GM06990 (cell line): Measurements from ENCODE around the gene MEN1.

ENCODE experiments used
- DNase-seq: peaks from one replicate; pipeline ENCODE4 v3.0.0-alpha.2; 2011; ENCODE audit not compliant: insufficient read length; ENCODE audit errors: extremely low read depth
- H3K27me3 ChIP-seq: replicated peaks from 2 replicates; pipeline ENCODE4 v1.6.0; 2011; ENCODE audit warnings: low read length; ENCODE audit not compliant: control insufficient read depth, insufficient read depth
- H3K36me3 ChIP-seq: 2 replicates; pipeline ENCODE4 v1.5.1; 2011; ENCODE audit warnings: low read length; ENCODE audit not compliant: control insufficient read depth, insufficient read depth
- H3K4me3 ChIP-seq: replicated peaks from 2 replicates; pipeline ENCODE4 v1.5.1; 2011; ENCODE audit warnings: low read depth, mild to moderate bottlenecking, control low read depth, low read length
- TF ChIP-seq, protein P1 (sequence below): IDR thresholded peaks from 2 replicates; pipeline ENCODE4 v1.5.1; 2011; ENCODE audit warnings: low read length, control low read depth, mild to moderate bottlenecking, inconsistent platforms; ENCODE audit not compliant: insufficient read depth, poor library complexity, severe bottlenecking

The MEN1 gene

DNA sequence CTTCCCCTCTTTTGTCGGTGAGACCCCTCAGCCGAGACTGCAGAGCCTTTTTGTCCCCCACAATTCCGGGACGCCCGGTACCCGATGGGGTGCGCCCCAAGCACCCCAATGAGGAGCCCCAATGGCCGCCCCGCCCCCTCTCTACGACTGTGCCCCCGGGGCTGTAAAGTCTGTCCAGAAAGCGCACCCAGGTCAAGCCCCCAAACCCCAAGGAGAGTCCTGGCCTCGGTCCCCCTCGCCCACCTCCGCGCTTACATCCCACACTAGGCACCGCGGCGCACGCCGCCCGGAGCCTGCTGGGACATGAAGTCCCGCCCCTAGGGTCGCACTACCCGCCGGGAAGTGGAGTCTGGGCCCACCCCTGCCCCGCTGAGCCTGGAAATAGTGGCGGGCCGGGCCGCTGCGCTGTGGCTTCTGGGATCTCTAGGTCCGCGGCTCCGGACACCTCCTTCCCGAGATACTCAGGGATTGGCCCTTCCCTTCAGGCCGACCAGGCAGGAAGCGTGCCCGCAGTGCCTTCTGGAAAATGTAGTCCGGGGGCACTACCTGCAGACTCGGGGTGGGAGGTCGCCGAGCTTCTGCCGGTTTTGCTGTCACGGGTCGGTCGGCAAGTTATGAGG is at the start of gene MEN1:
TSS of gene MEN1 (minus strand) at position 281 of the 620 bp plus-strand sequence. CDS start 442 bp downstream, outside the sequence.
- TF ChIP-seq, protein P1, sequence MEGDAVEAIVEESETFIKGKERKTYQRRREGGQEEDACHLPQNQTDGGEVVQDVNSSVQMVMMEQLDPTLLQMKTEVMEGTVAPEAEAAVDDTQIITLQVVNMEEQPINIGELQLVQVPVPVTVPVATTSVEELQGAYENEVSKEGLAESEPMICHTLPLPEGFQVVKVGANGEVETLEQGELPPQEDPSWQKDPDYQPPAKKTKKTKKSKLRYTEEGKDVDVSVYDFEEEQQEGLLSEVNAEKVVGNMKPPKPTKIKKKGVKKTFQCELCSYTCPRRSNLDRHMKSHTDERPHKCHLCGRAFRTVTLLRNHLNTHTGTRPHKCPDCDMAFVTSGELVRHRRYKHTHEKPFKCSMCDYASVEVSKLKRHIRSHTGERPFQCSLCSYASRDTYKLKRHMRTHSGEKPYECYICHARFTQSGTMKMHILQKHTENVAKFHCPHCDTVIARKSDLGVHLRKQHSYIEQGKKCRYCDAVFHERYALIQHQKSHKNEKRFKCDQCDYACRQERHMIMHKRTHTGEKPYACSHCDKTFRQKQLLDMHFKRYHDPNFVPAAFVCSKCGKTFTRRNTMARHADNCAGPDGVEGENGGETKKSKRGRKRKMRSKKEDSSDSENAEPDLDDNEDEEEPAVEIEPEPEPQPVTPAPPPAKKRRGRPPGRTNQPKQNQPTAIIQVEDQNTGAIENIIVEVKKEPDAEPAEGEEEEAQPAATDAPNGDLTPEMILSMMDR, result no peak
- peak; percentile 89 for DNase-seq
- no peaks in the 10 kb centered on the region for H3K27me3 ChIP-seq
- peaks cover 7% of the 10 kb centered on the region for H3K36me3 ChIP-seq
- peak within 1 kb of the TSS; percentile 82 for H3K4me3 ChIP-seq

DNA sequence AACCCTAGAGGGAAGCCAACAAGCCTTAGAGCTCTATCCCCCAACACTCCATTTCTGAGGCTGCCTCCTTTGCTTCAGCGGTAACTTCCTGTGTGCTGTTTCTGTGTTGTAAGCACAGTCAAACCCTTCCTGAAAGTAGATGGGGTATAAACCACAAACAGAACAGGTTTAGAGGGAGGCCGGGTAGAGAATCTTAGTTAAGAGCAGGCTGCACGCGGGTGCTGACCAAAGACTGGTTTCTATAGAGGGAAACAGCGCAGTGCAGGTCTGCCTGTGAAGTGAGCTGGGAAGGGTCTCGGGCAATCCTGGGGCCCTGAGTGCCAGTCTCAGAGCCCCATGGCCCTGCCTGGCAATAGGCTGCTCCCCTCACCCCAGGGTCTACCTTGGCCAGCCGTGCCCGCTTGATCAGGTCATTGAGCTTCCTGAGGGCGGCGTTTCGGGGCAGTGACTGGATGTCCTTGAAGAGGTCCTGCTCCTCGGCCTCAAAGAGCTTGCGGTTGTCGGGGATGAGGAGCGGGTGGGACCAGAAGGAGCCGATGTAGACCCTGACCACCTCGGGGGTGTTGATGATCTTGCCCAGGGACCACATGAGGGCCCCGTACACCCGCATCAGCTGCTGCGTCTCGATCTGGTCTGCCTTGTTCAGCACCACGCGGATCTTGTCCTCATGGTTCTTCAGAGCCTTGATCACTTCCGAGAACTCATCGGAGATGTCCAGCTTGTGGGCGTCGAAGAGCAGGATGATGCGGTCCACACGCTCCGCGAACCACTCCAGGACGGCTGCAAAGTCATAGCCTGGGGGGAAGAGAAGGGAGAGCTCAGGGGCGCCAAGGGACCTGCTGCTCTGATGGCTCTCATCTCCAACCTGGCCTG is 49.4 kb upstream of the MEN1 start:
- no peaks in the 10 kb centered on the region for H3K27me3 ChIP-seq
- H3K36me3 ChIP-seq, result peaks cover 41% of the 10 kb centered on the region
- peak overlapping the region; percentile 16; the same call in 1 of the 2 replicates for H3K4me3 ChIP-seq
- TF ChIP-seq, protein P1, result no peak
- DNase-seq, result peak; percentile 87

DNA sequence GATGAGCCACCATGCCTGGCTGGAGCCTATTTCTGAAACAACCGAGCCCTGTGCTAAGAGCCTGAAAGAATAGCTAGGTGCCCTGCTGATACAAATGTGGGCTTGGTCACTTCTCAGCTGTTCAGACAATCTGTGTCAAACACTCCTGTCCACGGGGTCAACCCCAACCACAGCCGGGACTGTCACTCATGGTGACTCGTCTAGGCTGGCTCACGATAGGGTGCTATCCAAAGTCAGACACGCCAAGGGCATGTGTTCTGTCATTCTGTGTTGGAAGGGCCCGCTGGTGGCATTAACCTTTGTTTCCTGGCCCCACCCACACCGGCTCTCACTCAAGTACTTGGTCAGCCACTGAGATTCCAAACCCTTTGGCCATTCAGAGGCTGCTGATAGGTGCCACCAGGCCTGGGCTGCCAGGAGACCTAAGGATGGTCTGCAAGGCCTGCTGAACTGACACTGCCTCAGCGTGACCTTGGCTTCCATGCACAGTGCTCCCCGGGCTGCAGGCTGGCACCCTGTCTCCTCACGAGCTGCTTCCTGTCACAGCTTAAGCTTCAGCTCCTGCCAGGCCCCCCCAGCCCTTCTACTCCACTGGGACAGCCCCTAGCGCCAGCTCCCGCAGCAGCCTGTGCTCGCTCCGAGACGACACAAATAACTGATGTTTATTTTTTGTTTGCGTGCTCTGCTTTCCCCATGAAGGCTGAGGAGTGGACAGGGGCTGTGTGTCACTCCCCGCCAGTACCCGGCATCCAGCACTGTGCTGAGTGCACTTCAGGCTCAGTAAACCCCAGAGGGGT is 48.3 kb upstream of the MEN1 start:
- Histone ChIP-seq H3K4me3 (peak overlapping the region; percentile 18; the same call in 1 of the 2 replicates), H3K27me3 (no peaks in the 10 kb centered on the region), H3K36me3 (peaks cover 52% of the 10 kb centered on the region)
- TF ChIP-seq, protein P1, result no peak
- peak; percentile 66 for DNase-seq

DNA sequence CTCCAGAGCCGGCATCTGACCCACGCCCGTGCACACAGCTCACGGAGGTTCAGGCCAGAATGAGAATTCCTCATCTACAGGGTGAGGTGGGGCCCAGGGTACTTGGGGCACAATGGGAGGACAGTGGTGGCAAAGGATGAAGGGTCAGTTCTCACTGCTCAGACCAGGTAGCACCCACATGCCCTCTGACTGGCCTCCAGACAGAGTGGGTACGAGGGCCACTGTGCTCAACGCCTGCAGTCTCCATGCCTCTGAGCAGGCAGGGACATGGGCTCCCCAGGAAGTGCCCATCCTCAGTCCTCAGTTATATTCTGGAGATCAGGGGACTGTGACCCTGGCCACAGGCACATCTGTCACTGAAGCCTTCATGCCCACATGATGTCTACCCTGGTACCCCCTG is 47.1 kb upstream of the MEN1 start:
- Histone ChIP-seq H3K36me3 (peaks cover 51% of the 10 kb centered on the region), H3K4me3 (no peak overlapping the region), H3K27me3 (no peaks in the 10 kb centered on the region)
- no peak for DNase-seq
- TF ChIP-seq, protein P1, result no peak

DNA sequence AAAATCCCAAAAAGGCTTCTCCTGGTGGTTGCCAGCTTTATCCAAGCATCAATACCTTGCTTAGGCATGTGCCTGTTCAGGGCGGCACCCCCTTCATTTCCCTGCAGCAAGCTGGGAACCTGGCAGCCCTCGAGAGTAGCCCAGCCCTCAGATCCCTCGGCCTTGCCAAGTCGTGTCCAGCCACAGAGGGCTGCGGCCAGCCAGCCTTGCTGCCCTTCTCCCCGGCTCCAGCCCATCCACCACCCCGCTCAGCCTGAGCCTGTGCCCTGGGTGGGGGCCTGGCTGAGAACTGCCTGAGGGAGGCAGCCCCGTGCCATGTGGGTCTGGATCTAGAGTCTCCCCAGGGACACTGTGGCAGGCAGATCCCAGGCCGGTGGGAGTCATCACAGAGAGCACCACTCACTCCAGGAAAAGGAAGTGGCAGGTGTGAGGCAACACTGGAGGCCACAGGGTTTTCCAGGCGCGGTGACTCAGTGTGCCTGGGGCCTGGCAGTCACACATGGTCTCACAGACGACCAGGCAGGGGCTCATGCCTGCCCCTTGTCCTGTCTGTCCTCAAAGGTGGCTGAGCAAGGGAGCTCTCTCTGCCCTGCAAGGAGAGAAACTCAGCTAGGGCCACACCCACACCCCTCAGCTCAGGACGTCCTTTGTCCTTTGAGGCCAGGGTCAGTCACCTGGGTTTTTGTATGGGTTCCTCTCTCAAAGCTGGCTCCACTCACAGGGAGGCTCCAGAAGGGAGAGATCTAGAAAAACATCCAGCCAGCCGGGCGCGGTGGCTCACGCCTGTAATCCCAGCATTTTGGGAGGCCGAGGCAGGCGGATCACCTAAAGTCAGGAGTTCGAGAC is 46.3 kb upstream of the MEN1 start:
- peaks cover 53% of the 10 kb centered on the region for H3K36me3 ChIP-seq
- TF ChIP-seq, protein P1, result no peak
- no peak for DNase-seq
- H3K27me3 ChIP-seq, result no peaks in the 10 kb centered on the region
- no peak overlapping the region for H3K4me3 ChIP-seq
